Measurements from ENCODE around the gene SYNE2.
"Not testable (repeated sequence)": the region's sequence is repeated elsewhere in the genome, so short reads cannot be mapped to it uniquely, and the experiment has no call there.

Gene SYNE2

GRCh38 chr14:64012720-64013119 lies 159.9 kb downstream of the SYNE2 start:
- no peak for DNase-seq (ENCODE audit: low read depth in 2 of 2)

- DNase-seq (ENCODE audit: low read depth in 2 of 2): no peak
Measured at GRCh38 chr14:64025479-64025878, 172.7 kb downstream of the SYNE2 start.

GRCh38 chr14:64026600-64026999 lies 173.8 kb downstream of the SYNE2 start:
- no peak for DNase-seq (ENCODE audit: low read depth in 2 of 2)

- no peak for DNase-seq (ENCODE audit: low read depth in 2 of 2)
Measured at GRCh38 chr14:64035143-64035542, 182.3 kb downstream of the SYNE2 start.

- DNase-seq (ENCODE audit: low read depth in 2 of 2): not testable (repeated sequence)
Measured at GRCh38 chr14:64037869-64038745, 185.3 kb downstream of the SYNE2 start.

GRCh38 chr14:64038841-64039542 lies 186.2 kb downstream of the SYNE2 start:
- no peak for DNase-seq (ENCODE audit: low read depth in 2 of 2)

- DNase-seq (ENCODE audit: low read depth in 2 of 2): no peak
Measured at GRCh38 chr14:64040044-64040443, 187.2 kb downstream of the SYNE2 start.

- DNase-seq (ENCODE audit: low read depth in 2 of 2): not testable (repeated sequence)
Measured at GRCh38 chr14:64043296-64043695, 190.5 kb downstream of the SYNE2 start.

- DNase-seq (ENCODE audit: low read depth in 2 of 2): no peak
Measured at GRCh38 chr14:64045091-64045490, 192.3 kb downstream of the SYNE2 start.

- no peak for DNase-seq (ENCODE audit: low read depth in 2 of 2)
Measured at GRCh38 chr14:64049616-64050381, 197.0 kb downstream of the SYNE2 start.

GRCh38 chr14:64053694-64054669 lies 201.2 kb downstream of the SYNE2 start:
- DNase-seq (ENCODE audit: low read depth in 2 of 2): no peak

- DNase-seq (ENCODE audit: low read depth in 2 of 2): no peak
Measured at GRCh38 chr14:64059454-64060198, 206.8 kb downstream of the SYNE2 start.

GRCh38 chr14:64060199-64060545 lies 207.4 kb downstream of the SYNE2 start:
- DNase-seq (ENCODE audit: low read depth in 2 of 2): no peak

- DNase-seq (ENCODE audit: low read depth in 2 of 2): no peak
Measured at GRCh38 chr14:64060648-64061096, 207.9 kb downstream of the SYNE2 start.

GRCh38 chr14:64061115-64061514 lies 208.3 kb downstream of the SYNE2 start:
- DNase-seq (ENCODE audit: low read depth in 2 of 2): no peak

GRCh38 chr14:64061706-64062105 lies 208.9 kb downstream of the SYNE2 start:
- no peak for DNase-seq (ENCODE audit: low read depth in 2 of 2)

- DNase-seq (ENCODE audit: low read depth in 2 of 2): no peak
Measured at GRCh38 chr14:64062381-64063115, 209.7 kb downstream of the SYNE2 start.

GRCh38 chr14:64064447-64064846 lies 211.6 kb downstream of the SYNE2 start:
- DNase-seq (ENCODE audit: low read depth in 2 of 2): no peak

- DNase-seq (ENCODE audit: low read depth in 2 of 2): no peak
Measured at GRCh38 chr14:64069634-64070359, 217.0 kb downstream of the SYNE2 start.

All from stimulated activated CD4-positive, alpha-beta T cell treated with anti-CD3 and anti-CD28 coated beads, Interleukin-1b, Interleukin-23, amount 100 ng/mL, for 1 hour (primary cell).